Panc1 (cell line): ENCODE measurements around the gene PPP2R1A.

Experiments
- CTCF ChIP-seq: fragments of 450-650 bp; IDR thresholded peaks from 2 replicates; pipeline ENCODE4 v1.5.1; 2017; ENCODE audit warnings: mild to moderate bottlenecking
- POLR2AphosphoS5 ChIP-seq: IDR thresholded peaks from 2 replicates; pipeline ENCODE4 v1.6.1; 2012; ENCODE audit warnings: mild to moderate bottlenecking, low read depth, low read length, moderate library complexity
- REST ChIP-seq, 2 experiments: IDR thresholded peaks; 2 replicates each; pipeline ENCODE4 v1.6.1; 2011 to 2012; ENCODE audit warnings: low read depth in 2 of 2, control low read depth in 1 of 2, low read length in 1 of 2, mild to moderate bottlenecking in 1 of 2, moderate library complexity in 1 of 2; ENCODE audit not compliant: insufficient read depth in 1 of 2
- SIN3A ChIP-seq: IDR thresholded peaks from 2 replicates; pipeline ENCODE4 v1.6.1; 2012; ENCODE audit warnings: low read depth, mild to moderate bottlenecking, low read length, moderate library complexity, borderline replicate concordance; ENCODE audit not compliant: insufficient read depth

GRCh38 chr19:52269338-52270261 lies 79.7 kb downstream of the PPP2R1A start, which contains the start of gene ZNF766:
- TF ChIP-seq CTCF (no peak), REST (IDR thresholded peaks at IDR 0.05; ENCODE audit: insufficient read depth in 1 of 2, low read depth in 2 of 2, low read length in 1 of 2) (no peak), POLR2AphosphoS5 (peak; percentile 84), SIN3A (peak; percentile 64; the same call in 1 of the 2 replicates)
